Measurements from ENCODE around the gene NRBF2.

The NRBF2 gene

GRCh38 chr10:63157845-63158624 lies 24.9 kb downstream of the NRBF2 start:
- Histone ChIP-seq H3K23ac (ENCODE audit: low read depth, low read length, poor library complexity) (no peak overlapping the region), H3K27ac (replicated peaks; ENCODE audit: low read length) (no peak overlapping the region), H2AK5ac (ENCODE audit: low read depth, low read length) (no peak overlapping the region), H4K8ac (ENCODE audit: low read depth, low read length) (no peak overlapping the region), H4K91ac (ENCODE audit: low read depth, low read length, poor library complexity) (no peak overlapping the region), H2BK12ac (ENCODE audit: low read length) (no peak overlapping the region), H3K14ac (ENCODE audit: low read length) (no peak overlapping the region), H3K79me1 (ENCODE audit: low read depth, low read length) (no peaks in the 10 kb centered on the region), H3K36me3 (replicated peaks in 1 of 2; ENCODE audit: control insufficient read depth in 2 of 2, insufficient read depth in 2 of 2, low read length in 2 of 2) (peaks cover 0 to 26% of the 10 kb centered on the region in 2 donors), H2BK15ac (ENCODE audit: low read length) (no peak overlapping the region), H3K18ac (ENCODE audit: low read length) (no peak overlapping the region), H3K4me1 (ENCODE audit: control insufficient read depth in 2 of 2, insufficient read depth in 1 of 2, low read depth in 1 of 2, low read length in 2 of 2) (no peaks in the 10 kb centered on the region), H3K4me3 (ENCODE audit: low read length in 2 of 2) (no peak overlapping the region), H3K4me2 (ENCODE audit: insufficient read depth, low read length, poor library complexity, severe bottlenecking) (no peak overlapping the region), H2BK120ac (ENCODE audit: low read depth, low read length) (no peak overlapping the region), H3K4ac (ENCODE audit: low read length) (no peak overlapping the region), H2BK5ac (ENCODE audit: low read length) (no peak overlapping the region), H2AFZ (ENCODE audit: low read length) (no peak overlapping the region), H3K9me3 (replicated peaks in 1 of 2; ENCODE audit: control insufficient read depth in 2 of 2, insufficient read depth in 1 of 2, low read depth in 1 of 2, low read length in 2 of 2) (no peaks in the 10 kb centered on the region), H3K27me3 (ENCODE audit: control insufficient read depth in 3 of 3, insufficient read depth in 3 of 3, low read depth in 1 of 3, low read length in 3 of 3) (peaks cover 0 to 2% (median 0%) of the 10 kb centered on the region in 3 experiments), H3K9ac (ENCODE audit: low read depth, low read length, poor library complexity) (no peak overlapping the region)
- DNase-seq (ENCODE audit: low spot score), result peak; percentile 82
- no CpG with 5 or more reads among the region's 3 CpGs for WGBS, 2 donors (ENCODE audit: extremely low coverage in 2 of 2, insufficient read length in 2 of 2, insufficient replicate concordance in 1 of 2)

- no peaks in the 10 kb centered on the region for H3K9me3 ChIP-seq (replicated peaks in 1 of 2; ENCODE audit: control insufficient read depth in 2 of 2, insufficient read depth in 1 of 2, low read depth in 1 of 2, low read length in 2 of 2)
- no peaks in the 10 kb centered on the region for H3K27me3 ChIP-seq (ENCODE audit: control insufficient read depth in 3 of 3, insufficient read depth in 3 of 3, low read depth in 1 of 3, low read length in 3 of 3)
- no peak overlapping the region for H3K4ac ChIP-seq (ENCODE audit: low read length)
- H2BK5ac ChIP-seq (ENCODE audit: low read length), result no peak overlapping the region
- H2BK12ac ChIP-seq (ENCODE audit: low read length), result no peak overlapping the region
- no peaks in the 10 kb centered on the region for H3K4me1 ChIP-seq (ENCODE audit: control insufficient read depth in 2 of 2, insufficient read depth in 1 of 2, low read depth in 1 of 2, low read length in 2 of 2)
- H2BK120ac ChIP-seq (ENCODE audit: low read depth, low read length), result no peak overlapping the region
- no peak overlapping the region for H2AFZ ChIP-seq (ENCODE audit: low read length)
- H3K23ac ChIP-seq (ENCODE audit: low read depth, low read length, poor library complexity), result no peak overlapping the region
- H3K4me2 ChIP-seq (ENCODE audit: insufficient read depth, low read length, poor library complexity, severe bottlenecking), result no peak overlapping the region
- H3K14ac ChIP-seq (ENCODE audit: low read length), result no peak overlapping the region
- peaks cover 0 to 33% of the 10 kb centered on the region in 2 donors for H3K36me3 ChIP-seq (replicated peaks in 1 of 2; ENCODE audit: control insufficient read depth in 2 of 2, insufficient read depth in 2 of 2, low read length in 2 of 2)
- H3K9ac ChIP-seq (ENCODE audit: low read depth, low read length, poor library complexity), result no peak overlapping the region
- DNase-seq (ENCODE audit: low spot score), result no peak
- H2AK5ac ChIP-seq (ENCODE audit: low read depth, low read length), result no peak overlapping the region
- no peak overlapping the region for H4K91ac ChIP-seq (ENCODE audit: low read depth, low read length, poor library complexity)
- H2BK15ac ChIP-seq (ENCODE audit: low read length), result no peak overlapping the region
- H3K27ac ChIP-seq (replicated peaks; ENCODE audit: low read length), result no peak overlapping the region
- no peak overlapping the region for H3K18ac ChIP-seq (ENCODE audit: low read length)
- WGBS, 2 donors (ENCODE audit: extremely low coverage in 2 of 2, insufficient read length in 2 of 2, insufficient replicate concordance in 1 of 2), result no CpG with 5 or more reads among the region's 2 CpGs
- H3K4me3 ChIP-seq (ENCODE audit: low read length in 2 of 2), result no peak overlapping the region
- H4K8ac ChIP-seq (ENCODE audit: low read depth, low read length), result no peak overlapping the region
- no peaks in the 10 kb centered on the region for H3K79me1 ChIP-seq (ENCODE audit: low read depth, low read length)
Measured at GRCh38 chr10:63161592-63161991, 28.5 kb downstream of the NRBF2 start.

GRCh38 chr10:63164166-63164623 lies 31.1 kb downstream of the NRBF2 start:
- H3K36me3 ChIP-seq (replicated peaks in 1 of 2; ENCODE audit: control insufficient read depth in 2 of 2, insufficient read depth in 2 of 2, low read length in 2 of 2), result peaks cover 0 to 58% of the 10 kb centered on the region in 2 donors
- no peak overlapping the region for H3K4me3 ChIP-seq (ENCODE audit: low read length in 2 of 2)
- no peaks in the 10 kb centered on the region for H3K9me3 ChIP-seq (replicated peaks in 1 of 2; ENCODE audit: control insufficient read depth in 2 of 2, insufficient read depth in 1 of 2, low read depth in 1 of 2, low read length in 2 of 2)
- H2AK5ac ChIP-seq (ENCODE audit: low read depth, low read length), result no peak overlapping the region
- H4K8ac ChIP-seq (ENCODE audit: low read depth, low read length), result no peak overlapping the region
- no peaks in the 10 kb centered on the region for H3K4me1 ChIP-seq (ENCODE audit: control insufficient read depth in 2 of 2, insufficient read depth in 1 of 2, low read depth in 1 of 2, low read length in 2 of 2)
- H3K27ac ChIP-seq (replicated peaks; ENCODE audit: low read length), result no peak overlapping the region
- H3K79me1 ChIP-seq (ENCODE audit: low read depth, low read length), result no peaks in the 10 kb centered on the region
- no peak overlapping the region for H3K23ac ChIP-seq (ENCODE audit: low read depth, low read length, poor library complexity)
- H2BK12ac ChIP-seq (ENCODE audit: low read length), result no peak overlapping the region
- H3K27me3 ChIP-seq (ENCODE audit: control insufficient read depth in 3 of 3, insufficient read depth in 3 of 3, low read depth in 1 of 3, low read length in 3 of 3), result no peaks in the 10 kb centered on the region
- H2BK120ac ChIP-seq (ENCODE audit: low read depth, low read length), result no peak overlapping the region
- no peak overlapping the region for H3K18ac ChIP-seq (ENCODE audit: low read length)
- H2BK5ac ChIP-seq (ENCODE audit: low read length), result no peak overlapping the region
- H2BK15ac ChIP-seq (ENCODE audit: low read length), result no peak overlapping the region
- no peak overlapping the region for H3K9ac ChIP-seq (ENCODE audit: low read depth, low read length, poor library complexity)
- H3K4ac ChIP-seq (ENCODE audit: low read length), result no peak overlapping the region
- no CpG with 5 or more reads among the region's 2 CpGs for WGBS, 2 donors (ENCODE audit: extremely low coverage in 2 of 2, insufficient read length in 2 of 2, insufficient replicate concordance in 1 of 2)
- no peak for DNase-seq (ENCODE audit: low spot score)
- no peak overlapping the region for H2AFZ ChIP-seq (ENCODE audit: low read length)
- H4K91ac ChIP-seq (ENCODE audit: low read depth, low read length, poor library complexity), result no peak overlapping the region
- no peak overlapping the region for H3K14ac ChIP-seq (ENCODE audit: low read length)
- H3K4me2 ChIP-seq (ENCODE audit: insufficient read depth, low read length, poor library complexity, severe bottlenecking), result no peak overlapping the region

GRCh38 chr10:63165249-63165648 lies 32.1 kb downstream of the NRBF2 start:
- H3K14ac ChIP-seq (ENCODE audit: low read length), result no peak overlapping the region
- H3K23ac ChIP-seq (ENCODE audit: low read depth, low read length, poor library complexity), result no peak overlapping the region
- H3K9ac ChIP-seq (ENCODE audit: low read depth, low read length, poor library complexity), result no peak overlapping the region
- H2BK5ac ChIP-seq (ENCODE audit: low read length), result no peak overlapping the region
- no peak overlapping the region for H3K4me3 ChIP-seq (ENCODE audit: low read length in 2 of 2)
- H2BK15ac ChIP-seq (ENCODE audit: low read length), result no peak overlapping the region
- H3K27me3 ChIP-seq (ENCODE audit: control insufficient read depth in 3 of 3, insufficient read depth in 3 of 3, low read depth in 1 of 3, low read length in 3 of 3), result no peaks in the 10 kb centered on the region
- no peak for DNase-seq (ENCODE audit: low spot score)
- no peak overlapping the region for H4K8ac ChIP-seq (ENCODE audit: low read depth, low read length)
- no peaks in the 10 kb centered on the region for H3K79me1 ChIP-seq (ENCODE audit: low read depth, low read length)
- no peak overlapping the region for H2AFZ ChIP-seq (ENCODE audit: low read length)
- H3K9me3 ChIP-seq (replicated peaks in 1 of 2; ENCODE audit: control insufficient read depth in 2 of 2, insufficient read depth in 1 of 2, low read depth in 1 of 2, low read length in 2 of 2), result no peaks in the 10 kb centered on the region
- no peak overlapping the region for H4K91ac ChIP-seq (ENCODE audit: low read depth, low read length, poor library complexity)
- H3K4me1 ChIP-seq (ENCODE audit: control insufficient read depth in 2 of 2, insufficient read depth in 1 of 2, low read depth in 1 of 2, low read length in 2 of 2), result no peaks in the 10 kb centered on the region
- H3K4ac ChIP-seq (ENCODE audit: low read length), result no peak overlapping the region
- no peak overlapping the region for H2BK12ac ChIP-seq (ENCODE audit: low read length)
- H2AK5ac ChIP-seq (ENCODE audit: low read depth, low read length), result no peak overlapping the region
- H3K18ac ChIP-seq (ENCODE audit: low read length), result no peak overlapping the region
- H3K27ac ChIP-seq (replicated peaks; ENCODE audit: low read length), result no peak overlapping the region
- no peak overlapping the region for H3K4me2 ChIP-seq (ENCODE audit: insufficient read depth, low read length, poor library complexity, severe bottlenecking)
- H3K36me3 ChIP-seq (replicated peaks in 1 of 2; ENCODE audit: control insufficient read depth in 2 of 2, insufficient read depth in 2 of 2, low read length in 2 of 2), result peaks cover 1 to 69% of the 10 kb centered on the region in 2 donors
- H2BK120ac ChIP-seq (ENCODE audit: low read depth, low read length), result no peak overlapping the region
- WGBS, 2 donors (ENCODE audit: extremely low coverage in 2 of 2, insufficient read length in 2 of 2, insufficient replicate concordance in 1 of 2), result no CpG with 5 or more reads among the region's 7 CpGs

All from neuronal stem cell (in vitro differentiated cells).